HG02938 (cell line): ENCODE results near the gene HOOK1.
A peak's percentile ranks its signal among the peaks of the same experiment; 100 is the strongest.
"Not testable (repeated sequence)": the region's sequence is repeated elsewhere in the genome, so short reads cannot be mapped to it uniquely, and the experiment has no call there.

Experiments
- ATAC-seq: cut with Tn5 transposase; IDR thresholded peaks from one replicate; pipeline ENCODE4 v1.9.1; 2021; ENCODE audit warnings: mild to moderate bottlenecking, moderate library complexity; ENCODE audit not compliant: unreplicated experiment

The HOOK1 gene

DNA sequence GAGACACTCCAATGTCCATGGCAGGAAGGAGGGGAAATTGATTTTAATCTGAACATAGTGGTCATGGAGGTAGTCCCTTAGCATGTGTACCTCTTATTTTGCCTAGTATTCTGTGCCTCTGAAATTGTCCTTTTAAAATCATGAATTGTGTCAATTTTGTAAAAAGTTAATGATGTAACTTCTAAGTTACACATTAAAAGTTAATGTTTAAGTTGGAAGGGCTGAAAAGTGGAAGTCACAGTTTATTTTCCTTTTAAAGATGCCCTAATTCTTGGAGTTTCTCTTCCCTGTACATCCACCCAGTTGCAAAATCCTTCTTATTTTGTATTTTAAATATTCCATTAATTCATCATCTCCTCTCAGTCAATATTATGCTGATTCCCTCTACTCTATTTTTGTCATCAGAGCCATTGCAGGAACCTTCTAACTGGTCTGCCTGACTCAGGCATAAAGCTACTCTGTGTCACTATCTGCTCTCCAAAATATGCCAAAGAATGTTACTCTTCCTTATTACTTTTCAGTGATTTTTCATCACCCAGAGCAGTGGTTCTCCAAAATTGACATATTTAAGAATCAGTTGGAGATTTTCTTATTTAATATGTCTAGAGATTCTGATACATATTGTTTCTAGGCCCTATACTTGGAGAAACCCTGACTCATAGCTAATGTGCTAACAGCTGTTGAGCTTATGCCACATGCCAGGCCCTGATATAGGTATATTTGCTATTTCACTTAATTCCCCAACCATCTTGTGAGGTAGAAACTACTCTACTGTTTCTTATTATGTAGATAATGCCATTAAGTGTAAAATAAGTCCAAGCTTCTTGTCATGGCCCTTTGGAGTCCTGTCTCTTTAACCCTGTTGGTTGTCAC lies 5.1 kb downstream of the HOOK1 start:
- ATAC-seq, result peak; percentile 53

DNA sequence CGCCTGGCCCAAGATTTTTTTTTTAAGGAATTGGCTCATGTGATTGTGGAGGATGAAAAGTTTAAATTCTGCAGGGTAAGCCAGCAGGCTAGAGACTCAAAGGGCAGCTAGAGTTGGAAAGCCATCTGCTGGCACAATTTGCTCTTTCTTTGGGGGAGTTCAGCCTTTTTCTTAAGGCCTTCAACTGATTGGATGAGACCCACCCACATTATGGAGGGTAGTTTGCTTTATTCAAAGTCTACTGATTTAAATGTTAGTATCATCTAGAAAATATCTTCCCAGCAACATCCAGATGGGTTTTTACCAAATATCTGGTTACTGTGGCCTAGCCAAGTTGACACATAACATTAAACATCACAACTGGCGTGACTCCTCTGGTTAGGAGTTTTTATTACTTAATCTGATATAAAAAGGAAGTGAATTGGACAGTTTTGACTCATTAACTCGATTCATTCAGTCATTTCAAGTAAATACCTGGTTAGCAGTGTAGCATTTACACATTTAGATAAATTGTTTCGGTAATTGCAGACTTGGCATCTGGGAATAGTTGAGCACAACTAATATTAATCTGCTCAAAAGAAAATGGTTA lies 12.4 kb downstream of the HOOK1 start:
- ATAC-seq, result no peak

DNA sequence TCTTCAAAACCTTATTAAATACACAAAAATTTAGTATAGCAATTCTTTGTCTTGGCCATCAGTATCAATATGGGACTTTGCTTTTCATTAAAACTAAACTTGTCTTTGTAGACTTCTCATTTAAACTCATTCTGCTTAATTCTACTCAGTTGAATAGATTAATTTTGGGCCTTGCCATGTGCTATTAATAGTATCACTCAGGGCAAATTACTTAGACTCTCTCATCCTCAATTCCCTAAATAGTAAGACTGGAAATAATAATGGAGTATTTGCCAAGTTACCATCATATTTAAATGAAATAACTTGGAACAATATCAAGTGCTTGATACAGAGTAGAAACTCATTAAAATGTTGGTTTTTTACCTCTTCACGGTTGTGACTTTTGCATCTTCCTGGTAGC lies 13.4 kb downstream of the HOOK1 start:
- no peak for ATAC-seq

DNA sequence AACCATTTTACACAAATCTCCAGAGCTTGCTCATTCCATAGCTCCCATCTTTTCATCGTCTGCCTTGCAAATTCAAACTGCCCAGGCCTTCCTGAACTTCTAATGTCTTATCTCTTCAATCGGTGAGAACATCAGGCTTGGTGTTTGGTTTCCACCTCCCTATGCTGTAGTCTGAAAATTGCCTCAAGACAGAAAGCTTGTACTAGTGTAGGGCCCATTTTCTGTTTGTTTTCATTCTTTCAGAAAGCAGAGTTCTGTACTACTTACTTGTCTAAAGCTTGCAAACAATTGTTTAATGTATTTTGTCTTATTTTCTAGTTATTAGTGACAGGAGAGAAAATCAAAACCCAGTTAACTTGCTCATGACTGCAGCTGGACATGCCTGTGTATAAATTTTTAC lies 16.8 kb downstream of the HOOK1 start:
- no peak for ATAC-seq

DNA sequence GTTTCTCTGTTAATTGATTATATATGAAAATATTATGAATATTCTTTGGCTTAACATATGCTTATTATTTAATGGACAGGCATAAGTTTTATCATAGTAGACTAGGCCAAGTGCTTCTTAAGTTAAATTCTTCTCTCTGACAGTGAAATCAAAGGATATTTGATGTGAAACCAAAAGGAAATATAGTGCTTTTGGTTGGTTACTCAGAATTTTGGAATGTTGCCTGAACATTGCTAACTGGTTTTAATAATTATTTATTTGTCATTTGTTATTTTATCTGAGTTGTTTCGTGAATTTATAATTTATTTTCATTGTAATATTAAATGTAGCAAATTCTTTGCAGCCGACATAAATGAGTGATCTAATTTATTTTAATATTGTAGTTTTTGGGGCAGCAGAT lies 18.3 kb downstream of the HOOK1 start:
- no peak for ATAC-seq

DNA sequence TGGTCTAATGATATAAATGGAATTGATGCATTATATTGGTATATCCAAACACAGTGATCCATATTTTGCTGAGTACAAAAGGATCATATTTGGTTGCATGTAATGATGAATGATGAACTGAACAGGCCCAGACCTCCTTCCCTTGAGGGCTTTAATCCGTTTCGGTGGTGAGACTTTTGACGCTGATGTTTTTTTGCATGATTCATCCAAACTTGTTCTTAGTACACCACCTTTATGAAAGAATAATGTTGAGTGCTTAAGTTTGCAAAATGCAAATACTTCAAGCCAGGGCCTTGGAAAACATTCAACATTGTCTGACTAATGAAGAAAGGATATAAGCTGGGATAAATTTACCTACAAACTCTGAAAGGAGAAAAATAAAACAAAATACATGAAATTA lies 19.2 kb downstream of the HOOK1 start:
- no peak for ATAC-seq

DNA sequence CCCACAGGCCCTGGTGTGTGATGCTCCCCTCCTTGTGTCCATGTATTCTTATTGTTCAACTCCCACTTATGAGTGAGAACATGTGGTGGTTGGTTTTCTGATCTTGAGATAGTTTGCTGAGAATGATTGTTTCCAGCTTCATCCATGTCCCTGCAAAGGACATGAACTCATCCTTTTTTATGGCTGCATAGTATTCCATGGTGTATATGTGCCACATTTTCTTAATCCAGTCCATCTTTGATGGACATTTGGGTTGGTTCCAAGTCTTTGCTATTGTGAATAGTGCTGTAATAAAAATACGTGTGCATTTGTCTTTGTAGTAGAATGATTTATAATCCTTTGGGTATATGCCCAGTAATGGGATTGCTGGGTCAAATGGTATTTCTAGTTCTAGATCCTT lies 23.1 kb downstream of the HOOK1 start:
- ATAC-seq, result not testable (repeated sequence)

DNA sequence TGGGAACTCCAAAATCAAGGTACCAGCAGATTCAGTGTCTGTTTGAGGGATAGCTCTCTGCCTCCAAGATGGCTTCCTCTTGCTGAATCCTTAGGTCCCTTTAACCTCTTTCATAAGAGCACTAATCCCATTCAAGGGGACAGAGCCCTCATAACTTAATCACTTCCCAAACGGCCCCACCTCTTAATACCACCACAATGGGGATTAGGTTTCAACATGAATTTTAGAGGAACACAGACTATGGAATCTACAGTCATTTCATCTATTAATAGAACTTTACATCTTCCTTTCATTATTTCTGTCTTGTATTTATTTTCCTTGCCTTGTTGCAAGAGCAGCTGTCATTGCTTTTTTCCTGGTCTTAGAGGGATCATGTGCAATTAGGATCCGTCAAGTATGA lies 30.3 kb downstream of the HOOK1 start:
- ATAC-seq, result no peak

DNA sequence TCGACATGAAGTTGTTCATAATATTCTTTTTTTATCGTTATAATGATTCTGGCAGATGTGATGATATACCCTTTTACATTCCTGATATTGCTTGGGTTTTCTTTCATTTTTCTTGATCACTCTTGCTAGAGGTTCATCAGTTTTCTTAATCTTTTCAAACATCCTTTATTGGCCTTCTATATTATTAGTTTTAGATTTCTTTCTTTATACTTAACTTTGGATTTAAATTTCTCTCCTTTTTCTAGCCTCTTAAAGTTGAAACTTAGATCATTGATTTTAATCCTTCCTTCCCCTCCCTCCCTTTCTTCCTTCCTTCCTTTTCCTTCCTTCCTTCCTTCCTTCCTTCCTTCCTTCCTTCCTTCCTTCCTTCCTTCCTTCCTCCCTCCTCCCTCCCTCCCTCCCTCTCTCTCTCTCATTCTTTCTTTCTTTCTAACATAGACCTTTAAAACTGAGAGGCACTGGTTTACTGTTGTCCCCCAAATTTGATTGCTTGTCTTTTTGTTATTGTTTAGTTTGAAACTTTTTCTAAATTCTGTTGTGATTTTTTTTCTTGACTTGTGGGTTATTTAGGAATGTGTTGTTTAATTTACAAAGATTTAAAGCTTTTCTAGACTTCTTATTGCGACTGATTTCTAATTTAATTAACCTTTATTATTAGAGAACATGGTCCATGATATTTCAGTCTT lies 31.6 kb downstream of the HOOK1 start:
- no peak for ATAC-seq

DNA sequence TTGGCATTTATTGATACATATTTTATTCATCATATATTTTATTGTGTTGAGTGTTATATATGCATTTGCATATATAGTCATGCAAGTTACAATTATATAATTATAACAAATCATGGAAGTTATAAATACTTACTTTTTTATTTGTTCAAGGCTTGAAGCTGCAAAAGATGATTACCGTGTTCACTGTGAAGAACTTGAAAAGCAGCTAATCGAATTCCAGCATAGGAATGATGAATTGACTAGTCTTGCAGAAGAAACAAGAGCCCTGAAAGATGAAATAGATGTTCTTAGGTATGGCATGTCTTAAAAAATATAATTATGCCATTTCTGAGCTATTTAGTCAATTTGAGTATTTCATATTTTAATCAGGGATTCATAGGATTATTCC lies 32.1 kb downstream of the HOOK1 start:
- no peak for ATAC-seq

DNA sequence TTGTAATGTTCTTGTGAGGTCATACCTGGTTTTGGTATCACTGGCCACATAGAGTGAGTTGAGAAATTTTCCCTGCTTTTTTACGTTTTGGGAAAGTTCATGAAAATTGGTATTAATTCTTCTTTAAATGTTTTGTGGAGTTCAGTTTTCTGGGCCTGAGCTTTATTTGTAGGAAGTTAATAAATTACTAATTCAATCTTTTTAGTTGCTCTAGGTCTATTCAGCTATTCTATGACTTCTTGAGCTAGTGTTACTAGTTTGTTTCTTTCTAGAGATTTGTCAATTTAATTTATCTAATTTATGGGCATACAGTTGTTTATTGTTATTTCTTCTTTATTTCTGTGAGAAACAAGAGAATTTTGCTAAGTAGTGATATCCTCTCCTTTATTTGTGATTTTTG lies 37.4 kb downstream of the HOOK1 start:
- no peak for ATAC-seq

DNA sequence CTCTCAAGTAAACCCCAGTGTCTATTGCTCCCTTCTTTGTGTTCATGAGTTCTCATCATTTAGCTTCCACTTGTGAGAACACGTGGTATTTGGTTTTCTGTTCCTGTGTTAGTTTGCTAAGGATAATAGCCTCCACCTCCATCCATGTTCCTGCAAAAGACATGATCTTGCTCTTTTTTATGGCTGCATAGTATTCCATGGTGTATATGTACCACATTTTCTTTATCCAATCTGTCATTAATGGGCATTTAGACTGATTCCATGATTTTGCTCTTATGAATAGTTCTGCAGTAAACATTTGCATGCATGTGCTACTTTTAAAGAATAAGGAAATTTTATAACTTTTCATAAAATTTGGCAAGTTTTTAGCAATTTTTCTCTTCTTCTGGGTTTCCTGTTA lies 40.5 kb downstream of the HOOK1 start:
- not testable (repeated sequence) for ATAC-seq

DNA sequence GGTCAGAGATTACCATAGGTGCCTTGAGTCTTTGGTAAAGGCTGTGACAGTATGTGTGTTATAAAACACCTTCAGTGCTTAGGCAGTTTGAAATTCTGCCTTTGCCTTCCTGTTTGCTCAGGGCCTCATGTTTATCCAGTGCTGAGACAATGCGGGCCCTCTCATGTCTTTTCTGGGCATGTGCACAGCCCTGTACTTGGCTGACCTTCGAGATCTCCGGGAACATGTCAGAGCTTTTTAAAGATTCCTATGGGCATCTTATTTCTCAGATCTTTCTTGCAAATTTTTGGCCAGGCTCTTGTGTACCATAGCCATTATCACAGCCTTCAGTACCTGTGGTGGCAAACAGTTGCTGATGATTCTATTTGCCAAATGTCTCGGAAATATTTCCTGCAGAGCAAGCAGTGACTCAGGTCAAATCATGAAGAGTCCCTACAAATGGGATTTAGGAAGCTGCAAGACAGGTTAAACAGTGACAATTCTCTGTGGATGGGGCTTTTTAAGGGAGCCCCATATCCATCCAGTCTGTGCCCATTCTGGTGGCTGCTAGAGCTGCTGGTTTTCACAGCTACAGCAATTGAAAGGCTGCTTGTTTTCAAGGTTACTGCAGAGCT lies 42.1 kb downstream of the HOOK1 start:
- no peak for ATAC-seq

DNA sequence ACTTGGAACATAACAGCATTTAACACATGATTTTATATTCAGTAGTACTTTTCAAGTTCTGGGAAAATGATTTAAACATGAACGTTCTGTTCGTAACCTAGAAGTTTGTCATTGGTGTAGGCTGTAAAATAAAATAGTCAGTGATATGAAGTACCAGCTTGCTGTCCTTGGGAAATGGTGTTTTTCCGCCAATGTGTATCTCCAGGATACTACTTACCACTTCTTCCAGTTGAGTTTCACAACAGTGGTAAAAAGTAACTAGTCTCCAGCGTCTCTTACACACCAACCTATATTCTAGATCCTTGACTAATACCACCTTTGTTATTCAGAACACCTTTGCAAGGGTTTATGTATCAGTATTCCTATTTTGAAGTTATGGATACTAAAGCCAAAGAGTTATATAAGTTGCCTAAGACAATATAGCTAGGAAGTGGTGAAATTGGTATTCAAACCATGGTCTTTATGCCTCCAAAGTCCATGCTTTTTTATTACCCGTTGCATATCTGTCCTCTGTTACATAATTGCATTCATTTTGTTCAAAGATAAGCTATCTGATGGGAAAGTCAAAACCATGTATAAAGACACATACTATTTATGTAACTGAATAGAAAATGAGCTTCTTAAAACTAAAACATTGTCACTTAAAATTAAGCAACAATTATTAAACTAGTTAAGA lies 43.1 kb downstream of the HOOK1 start:
- ATAC-seq, result no peak

DNA sequence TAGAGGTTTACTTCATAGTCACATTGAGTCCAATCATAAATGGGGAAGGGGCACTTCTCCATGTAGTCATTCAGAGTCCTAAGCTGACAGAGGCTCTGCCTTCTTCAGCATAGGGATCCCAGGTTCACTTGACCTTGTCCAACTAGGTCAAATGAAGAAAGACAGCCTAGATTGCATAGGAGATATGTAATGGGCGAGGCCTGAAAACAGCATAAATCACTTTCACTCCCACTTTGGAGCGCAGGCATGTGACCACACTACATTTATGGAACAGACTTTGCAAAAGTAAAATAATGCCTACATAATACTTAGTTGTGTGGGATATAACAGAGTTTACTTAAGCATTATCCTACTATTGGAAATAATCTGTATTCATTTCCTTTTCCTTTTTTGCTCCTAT lies 51.7 kb downstream of the HOOK1 start:
- ATAC-seq, result no peak

DNA sequence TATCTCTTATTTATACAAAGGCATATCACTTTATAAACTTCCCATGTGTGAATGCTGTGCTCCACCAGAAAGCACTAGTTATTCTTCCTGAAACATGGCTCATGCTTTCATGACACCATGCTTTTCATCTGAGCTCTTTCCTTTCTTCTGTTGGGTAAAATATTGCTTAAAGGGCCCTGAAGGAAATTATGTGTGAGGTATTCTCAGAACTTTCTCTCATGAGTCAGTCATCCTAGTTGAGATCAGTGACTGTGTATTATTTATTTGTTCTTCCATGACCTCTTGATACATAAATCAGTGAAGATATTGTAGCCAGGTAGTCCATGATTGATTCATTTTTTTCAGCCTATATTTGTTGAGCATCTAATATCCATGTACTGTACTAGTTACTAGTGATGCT lies 57.0 kb downstream of the HOOK1 start:
- no peak for ATAC-seq

DNA sequence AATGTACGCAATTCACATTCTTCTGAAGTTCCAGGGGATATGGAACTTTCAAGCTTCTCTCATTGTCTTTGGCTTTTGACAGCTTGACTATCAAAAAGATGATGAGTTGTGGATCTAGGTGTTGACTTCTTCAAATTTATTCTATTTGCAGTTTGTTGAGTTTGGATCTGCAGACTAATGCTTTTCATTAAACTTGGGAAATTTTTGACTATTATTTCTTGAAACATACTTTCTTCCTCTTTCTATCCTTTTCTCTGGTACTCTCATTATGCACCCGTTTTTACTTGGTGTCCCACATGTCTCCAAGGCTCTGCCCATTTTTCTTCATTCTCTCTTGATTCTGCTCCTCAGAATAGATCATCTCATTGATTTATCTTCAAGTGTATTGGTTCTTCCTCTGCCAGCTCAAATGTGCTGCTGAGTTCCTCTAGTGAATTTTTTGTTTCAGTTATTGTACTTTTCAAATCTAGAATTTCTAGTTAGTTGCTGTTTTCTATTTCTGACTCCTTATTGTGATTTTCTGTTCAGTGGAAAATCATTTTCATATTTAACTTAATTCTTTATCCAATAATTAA lies 62.4 kb downstream of the HOOK1 start:
- ATAC-seq, result no peak

DNA sequence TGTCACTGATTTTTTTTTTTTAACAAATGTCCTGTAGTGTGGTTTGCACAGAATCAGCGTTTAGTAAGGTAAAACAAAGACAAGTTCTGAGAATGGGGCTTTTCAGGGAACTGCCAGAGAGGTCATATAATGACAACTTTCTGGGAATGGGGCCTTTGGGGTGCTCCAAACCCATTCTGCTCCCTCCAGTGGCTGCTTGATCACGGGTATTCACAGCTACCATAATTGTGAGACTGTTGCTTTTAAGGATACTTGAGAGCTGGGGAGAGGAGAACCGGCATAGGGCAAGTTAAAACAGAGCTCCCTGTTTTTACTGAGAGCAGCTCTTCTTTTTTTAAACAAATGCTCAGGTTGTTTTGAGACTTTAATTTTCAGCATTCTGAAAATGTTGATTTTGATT lies 63.6 kb downstream of the HOOK1 start:
- no peak for ATAC-seq

DNA sequence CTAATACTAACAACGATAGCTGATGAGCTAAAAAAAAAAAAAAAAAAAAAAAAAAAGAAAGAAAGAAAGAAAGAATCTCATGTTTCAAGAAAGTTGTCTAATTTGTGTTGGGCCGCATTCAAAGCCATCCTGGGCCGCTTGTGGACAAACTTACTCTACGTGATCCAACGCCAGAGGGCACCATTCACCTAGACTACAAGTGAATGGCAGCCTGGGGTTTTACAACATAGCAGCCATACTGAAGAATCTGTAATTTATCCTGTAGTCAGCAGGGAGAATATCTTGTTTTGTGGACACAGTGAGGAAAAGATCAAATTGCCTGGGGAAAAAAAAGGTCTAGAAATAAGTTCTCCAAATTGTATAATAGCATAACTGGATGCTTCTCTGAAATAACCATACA lies 64.8 kb downstream of the HOOK1 start:
- ATAC-seq, result no peak

DNA sequence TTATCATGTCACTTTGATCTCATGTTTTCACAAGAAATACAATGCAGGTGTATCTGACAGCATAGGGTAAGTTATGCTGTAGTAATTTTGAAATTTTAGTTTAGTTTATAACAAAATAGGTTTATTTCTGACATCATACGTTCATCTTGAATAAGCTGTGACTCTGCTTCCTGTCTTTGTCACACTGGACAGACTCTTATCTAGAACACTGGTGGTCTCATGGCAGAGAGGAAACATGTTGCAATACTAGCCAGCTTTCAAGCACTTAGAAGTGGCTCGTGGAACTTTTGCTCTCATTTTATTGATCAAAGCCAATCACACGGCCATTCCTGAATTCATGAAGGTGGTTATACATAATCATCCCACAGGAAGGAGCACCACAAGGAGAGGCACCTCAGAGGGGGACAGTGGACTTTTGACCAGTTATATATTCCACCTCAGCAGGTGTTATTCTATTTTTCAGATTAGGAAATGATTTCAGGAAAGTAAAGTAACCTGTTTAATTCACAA lies 65.3 kb downstream of the HOOK1 start:
- ATAC-seq, result no peak

DNA sequence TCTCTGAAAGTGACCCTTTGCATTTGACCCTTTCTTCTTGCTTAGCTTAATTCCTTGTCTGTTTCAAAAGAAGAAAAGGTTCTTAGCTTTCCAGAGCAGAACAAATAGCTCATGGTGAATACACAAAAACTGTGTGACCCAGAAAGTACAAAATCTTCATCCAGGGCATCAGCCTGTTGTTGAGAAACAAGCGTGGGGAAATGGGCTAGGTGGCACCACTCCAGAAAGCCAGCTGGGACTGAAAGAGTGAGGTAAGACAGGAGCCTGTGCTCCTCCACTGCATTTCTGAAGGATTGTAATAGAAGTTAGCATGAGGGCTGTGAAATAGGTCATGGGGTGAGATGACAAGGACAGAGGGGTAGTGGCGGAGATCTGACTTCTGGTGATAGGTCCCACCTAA lies 66.0 kb downstream of the HOOK1 start:
- no peak for ATAC-seq
